HepG2 (cell line): ENCODE results near the gene DPH3. TPM values are rescaled to one million over a fixed set of nuclear protein-coding genes. Genes with fewer than 3 reads are reported as not detected.

Source experiments
- polyA plus RNA-seq, 8 experiments: library from polyadenylated mRNA; depleted of rRNA in 3 of 8; stranded (reverse) in 7 of 8; unstranded in 1 of 8; fragments of >200 nt; fragmentation: Illumina TruSeq in 4 of 8; extraction: Trizol in 4 of 8; gene quantifications; 2 replicates each; pipeline versions ENCODE4 v1.2.1 to v1.2.3, GENCODE V29; 2011 to 2016; ENCODE audit warnings: low read depth in 4 of 8, missing spikeins in 1 of 8, mixed read lengths in 1 of 8; ENCODE audit not compliant: insufficient read depth in 1 of 8
- total RNA-seq, 5 experiments: library from RNA; depleted of rRNA; stranded (reverse); fragments of >200 nt; fragmentation: Illumina TruSeq; extraction: Trizol; gene quantifications; 2 replicates each; pipeline ENCODE4 v1.2.3, GENCODE V29; 2016; ENCODE audit warnings: low read depth in 1 of 5

DPH3 gene
- total and polyA plus RNA-seq, 2 of the 13 experiments (the other 11 are each of a cell fraction or from before 2014, with no cell fraction given): 18.3 to 21.6 TPM

Other genes with a start within 250 kb of the DPH3 start
- gene GALNT15, start 90.3 kb downstream of the DPH3 start, total RNA-seq (2016; rRNA removed; fragmentation: Illumina TruSeq; extraction: Trizol): 0.02 TPM in 1 of 2 replicates, not detected in the other
- 0.04 and 0.05 TPM in 2 replicates for gene GALNT15, start 90.3 kb downstream of the DPH3 start, polyA plus RNA-seq (2011; rRNA removed)
- gene OXNAD1, start 269 bp upstream of the DPH3 start, total RNA-seq (2016; rRNA removed; fragmentation: Illumina TruSeq; extraction: Trizol): 18.8 and 25.2 TPM in 2 replicates
- 8.8 and 9.9 TPM in 2 replicates for gene OXNAD1, start 269 bp upstream of the DPH3 start, polyA plus RNA-seq (2011; rRNA removed)
- gene RFTN1, start 248.8 kb upstream of the DPH3 start, total RNA-seq (2016; rRNA removed; fragmentation: Illumina TruSeq; extraction: Trizol): not detected in 2 replicates
- 0.24 TPM in 1 of 2 replicates, not detected in the other for gene RFTN1, start 248.8 kb upstream of the DPH3 start, polyA plus RNA-seq (2011; rRNA removed)